Stimulated activated CD8-positive, alpha-beta memory T cell treated with anti-CD3 and anti-CD28 coated beads, Interleukin-12 subunit alpha, Interleukin-12 subunit beta, amount 100 ng/mL, for 24 hours (primary cell): ENCODE data around the gene ENG.
"Not testable (repeated sequence)": the region's sequence is repeated elsewhere in the genome, so short reads cannot be mapped to it uniquely, and the experiment has no call there.

ENCODE experiments used
- DNase-seq: peaks from one replicate; pipeline ENCODE4 v3.0.0-alpha.2; 2020; ENCODE audit errors: extremely low read depth

The ENG gene

DNA sequence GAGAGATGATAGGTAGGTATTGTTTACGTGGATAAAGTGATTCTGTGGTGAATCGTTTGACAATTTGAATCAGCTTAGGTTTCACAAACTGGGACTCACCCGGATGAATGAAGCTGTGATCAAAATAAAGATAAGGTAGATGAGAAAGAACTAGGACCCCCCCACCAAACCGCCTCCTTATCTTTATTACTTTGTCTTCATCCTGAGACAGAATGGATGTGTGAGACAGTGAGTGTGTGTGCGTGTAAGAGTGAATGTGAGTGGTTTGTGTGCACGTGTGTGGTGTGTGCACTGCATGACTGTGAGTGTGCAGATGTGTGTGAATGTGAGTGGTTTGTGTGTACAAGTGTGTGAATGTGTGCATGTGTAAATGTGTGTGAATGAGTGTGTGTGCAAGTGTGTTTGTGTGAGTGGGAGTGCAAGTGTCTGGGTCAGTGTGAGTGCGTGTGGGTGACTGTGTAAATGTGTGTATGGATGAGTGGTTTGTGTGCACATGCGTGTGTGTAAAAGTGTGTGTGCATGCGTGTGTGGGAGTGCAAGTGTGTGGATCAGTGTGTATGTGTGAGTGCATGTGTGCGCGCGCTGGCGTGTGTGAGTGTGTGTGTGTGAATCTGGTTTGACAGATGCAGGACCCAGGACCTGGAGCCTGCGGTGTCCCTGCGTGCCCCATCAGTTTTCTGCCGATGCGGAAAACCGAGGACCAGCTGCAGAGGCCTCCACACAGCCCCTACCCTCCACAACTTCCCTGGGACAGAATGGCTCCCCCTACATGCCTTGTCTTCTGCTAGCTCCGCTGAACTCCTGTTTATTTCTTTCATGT lies 11.4 kb upstream of the ENG start:
- DNase-seq = no peak

DNA sequence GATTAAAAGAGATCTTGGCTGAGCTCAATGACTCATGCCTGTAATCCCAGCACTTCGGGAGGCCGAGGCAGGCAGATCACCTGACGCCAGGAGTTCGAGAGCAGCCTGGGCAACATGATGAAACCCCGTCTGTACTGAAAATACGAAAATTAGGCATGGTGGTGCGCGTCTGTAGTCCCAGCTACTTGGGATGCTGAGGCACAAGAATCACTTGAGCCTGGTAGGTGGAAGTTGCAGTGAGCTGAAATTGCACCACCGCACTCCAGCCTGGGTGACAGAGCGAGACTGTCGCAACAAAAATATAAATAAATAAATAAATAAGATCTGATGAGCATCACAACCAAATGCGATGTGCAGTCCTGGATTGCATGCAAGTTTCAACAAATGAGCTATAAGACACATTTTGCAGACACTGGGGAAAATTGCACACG lies 8.7 kb upstream of the ENG start:
- no peak for DNase-seq

DNA sequence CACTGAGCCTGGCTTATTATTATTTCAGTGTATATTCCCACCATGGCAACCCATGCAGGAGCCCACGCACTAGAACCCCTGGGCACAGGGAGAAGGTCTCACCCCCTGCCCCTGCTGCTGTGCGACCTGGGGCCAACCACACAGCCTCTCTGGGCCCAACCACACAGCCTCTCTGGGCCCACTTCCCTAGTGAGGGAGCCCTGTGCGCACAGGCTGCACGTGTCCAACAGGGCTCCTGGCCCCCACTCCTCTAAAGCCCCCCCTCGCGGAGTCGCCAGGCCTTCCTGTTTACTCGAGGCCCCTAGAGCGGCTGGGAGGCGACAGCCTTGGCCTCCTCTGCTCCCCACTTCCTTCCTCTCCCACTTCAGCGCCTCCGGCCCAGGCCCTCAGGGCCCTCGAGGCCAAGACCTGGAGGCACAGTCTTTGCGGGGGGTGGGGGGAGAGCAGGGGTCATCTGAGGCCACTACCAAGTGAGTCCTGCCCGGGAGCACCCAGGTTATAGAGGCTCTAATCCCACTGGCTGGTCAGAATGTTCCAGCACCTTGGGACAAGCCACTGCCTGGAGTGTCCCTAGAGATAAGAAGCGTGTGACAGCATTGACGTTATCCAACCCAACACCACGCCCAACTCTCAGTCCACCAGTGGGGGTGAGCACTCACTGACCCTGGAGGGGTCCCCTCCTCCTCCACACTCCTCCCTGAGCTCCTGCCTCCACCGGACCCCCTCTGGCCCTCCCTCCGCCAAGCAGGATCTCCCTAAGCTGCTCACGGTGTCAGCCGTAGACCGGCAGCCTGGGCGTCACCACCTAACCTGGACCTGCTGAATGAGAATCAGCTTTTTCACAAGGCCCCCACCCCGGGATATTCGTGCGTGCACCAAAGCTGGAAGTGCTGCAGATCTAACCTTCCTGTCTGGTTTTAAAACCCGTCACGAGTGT lies 7.9 kb upstream of the ENG start:
- DNase-seq = no peak

DNA sequence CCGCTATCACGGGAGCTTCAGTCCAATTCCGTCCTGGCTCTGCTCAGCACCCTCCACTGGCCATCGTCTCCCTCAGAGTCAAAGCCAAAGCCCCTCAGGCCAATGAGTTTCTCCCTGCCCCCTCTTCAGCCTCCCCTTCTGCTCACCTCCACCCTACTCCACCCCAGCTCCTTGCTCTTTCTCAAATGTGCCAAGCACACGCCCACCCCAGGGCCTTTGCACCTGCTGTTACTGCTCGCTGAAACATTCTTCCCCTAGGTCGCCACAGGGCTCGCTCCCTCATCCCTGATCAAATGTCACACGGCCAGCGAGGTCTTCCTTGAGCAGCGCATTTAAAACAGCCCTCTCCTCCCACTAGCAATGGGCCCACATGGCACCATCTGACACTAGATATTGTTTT lies 6.3 kb upstream of the ENG start:
- DNase-seq = no peak

DNA sequence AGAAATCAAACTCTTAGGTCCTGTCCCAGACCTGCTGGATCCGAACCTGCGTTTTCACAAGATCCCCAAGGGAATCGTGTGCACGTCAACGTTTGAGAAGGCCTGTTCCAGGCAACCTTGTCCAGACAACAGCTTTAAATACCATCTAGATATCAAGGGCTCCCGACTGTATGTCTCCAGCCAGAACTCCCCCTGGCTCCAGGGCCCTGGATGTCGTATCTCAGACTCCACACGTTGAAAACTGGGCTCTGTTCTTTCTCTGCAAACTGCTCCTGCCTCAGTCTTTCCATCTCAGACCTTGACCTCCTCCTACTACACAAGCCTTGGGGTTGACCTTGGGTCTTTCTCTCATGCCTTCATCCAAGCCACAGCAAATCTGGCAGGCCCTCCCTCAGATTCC lies 5.8 kb upstream of the ENG start:
- no peak for DNase-seq

DNA sequence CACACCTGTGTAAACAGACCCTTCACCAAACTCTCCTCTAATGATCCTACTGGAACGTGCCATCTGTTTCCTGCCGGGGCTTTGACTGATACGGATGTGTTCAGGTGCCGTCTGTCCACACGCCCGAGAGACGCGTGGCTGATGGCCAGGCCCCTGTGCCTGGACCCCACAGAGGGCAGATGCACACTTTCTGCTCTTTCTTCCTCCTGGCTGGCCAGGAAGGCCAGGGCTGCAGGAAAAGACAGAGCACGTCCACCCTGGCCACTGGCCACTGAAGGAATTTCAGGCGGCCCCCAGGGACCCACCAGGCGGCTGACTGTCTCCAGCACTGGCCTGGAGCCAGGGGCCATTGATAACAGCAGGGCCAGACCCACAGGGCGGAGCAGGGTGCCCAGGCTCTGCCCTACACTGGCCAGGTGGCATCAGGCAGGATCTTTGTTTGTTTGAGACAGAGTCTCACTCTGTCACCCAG lies 3.6 kb upstream of the ENG start:
- DNase-seq = no peak

DNA sequence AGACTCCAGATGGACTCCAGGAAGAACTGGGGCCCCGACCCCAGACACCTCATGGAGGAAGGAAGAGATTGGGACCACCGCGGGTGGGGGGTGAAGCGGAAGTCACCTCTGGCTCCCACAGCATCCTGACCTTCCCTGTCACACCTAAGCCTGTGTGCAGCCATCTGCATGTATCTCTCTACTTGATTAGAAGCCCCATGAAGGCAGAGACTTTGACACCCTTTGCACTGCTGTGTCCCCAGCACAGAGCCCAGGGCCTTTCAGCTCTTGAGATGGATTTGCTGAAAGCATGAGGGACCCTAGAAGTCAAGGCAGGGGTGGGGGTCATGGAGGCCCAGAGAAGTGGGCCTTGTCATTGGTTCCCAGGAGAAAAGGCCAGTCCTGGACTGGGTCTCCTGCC lies 2.8 kb upstream of the ENG start:
- DNase-seq = no peak

DNA sequence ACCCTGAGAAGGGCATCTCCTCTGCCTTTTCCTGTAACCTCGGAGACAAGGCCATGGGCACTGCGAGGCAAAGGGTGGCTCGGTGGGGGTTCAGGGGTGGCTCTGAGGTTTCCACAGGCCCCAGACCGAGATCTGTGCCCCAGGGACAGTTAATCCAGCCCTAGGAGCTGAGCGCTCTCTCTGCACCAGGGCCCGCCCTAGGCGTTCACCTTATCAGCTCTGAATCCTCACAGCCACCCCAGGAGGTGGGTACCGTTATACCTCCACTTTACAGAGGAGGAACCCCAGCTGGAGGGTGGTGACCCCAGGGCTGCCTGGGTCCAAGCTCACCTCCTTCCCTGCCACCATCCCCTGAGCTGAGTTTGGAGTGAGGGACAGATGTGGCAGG lies 2.3 kb upstream of the ENG start:
- no peak for DNase-seq

DNA sequence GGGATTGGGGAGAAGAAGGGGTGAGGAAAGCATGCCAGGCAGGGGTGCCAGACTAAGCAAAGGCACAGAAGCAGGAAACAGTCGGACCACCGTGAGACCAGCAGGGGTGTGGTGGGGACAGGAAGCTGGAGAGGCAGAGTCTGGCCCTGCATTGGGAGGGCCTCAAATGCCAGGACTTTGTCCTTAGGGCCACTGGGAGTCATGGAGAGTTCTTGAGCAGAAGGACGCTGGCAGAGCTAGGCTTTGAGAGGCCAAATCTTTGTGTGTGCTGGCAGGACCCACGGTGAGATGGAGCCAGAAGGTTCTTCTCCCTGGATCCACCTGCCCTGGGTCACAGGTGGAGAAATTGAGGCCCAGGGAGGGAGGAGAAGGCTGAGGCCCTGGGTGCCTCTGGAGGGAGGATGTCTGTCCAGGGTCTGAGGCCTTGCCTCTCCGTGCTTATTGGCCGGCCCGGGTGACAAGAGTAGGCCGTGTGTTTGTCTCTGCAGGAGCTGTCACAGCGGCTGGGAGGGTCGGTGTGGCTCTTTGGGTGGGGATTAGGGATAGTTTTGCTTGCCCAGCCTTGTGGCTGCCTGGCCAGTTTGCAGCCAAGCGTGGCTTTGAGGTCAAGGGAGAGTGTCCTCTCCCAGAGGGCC lies 1.8 kb upstream of the ENG start:
- no peak for DNase-seq

DNA sequence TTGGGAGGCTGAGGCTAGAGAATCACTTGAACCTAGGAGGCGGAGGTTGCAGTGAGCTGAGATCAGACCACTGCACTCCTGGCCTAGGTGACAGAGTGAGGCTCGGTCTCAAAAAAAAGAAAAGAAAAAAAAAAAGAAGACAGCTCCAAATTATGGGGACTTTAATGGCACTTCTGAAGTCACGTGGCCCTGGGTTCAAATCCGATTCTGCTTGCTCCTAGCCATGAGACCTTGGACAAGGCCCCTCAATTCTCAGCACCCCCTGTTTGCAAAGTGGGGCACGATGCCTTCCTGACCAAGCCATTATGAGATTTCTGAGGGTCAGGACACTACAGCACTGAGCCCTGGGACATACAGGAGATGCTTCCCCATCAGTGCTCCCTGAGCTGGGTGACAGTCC lies 1.1 kb upstream of the ENG start:
- DNase-seq = no peak

DNA sequence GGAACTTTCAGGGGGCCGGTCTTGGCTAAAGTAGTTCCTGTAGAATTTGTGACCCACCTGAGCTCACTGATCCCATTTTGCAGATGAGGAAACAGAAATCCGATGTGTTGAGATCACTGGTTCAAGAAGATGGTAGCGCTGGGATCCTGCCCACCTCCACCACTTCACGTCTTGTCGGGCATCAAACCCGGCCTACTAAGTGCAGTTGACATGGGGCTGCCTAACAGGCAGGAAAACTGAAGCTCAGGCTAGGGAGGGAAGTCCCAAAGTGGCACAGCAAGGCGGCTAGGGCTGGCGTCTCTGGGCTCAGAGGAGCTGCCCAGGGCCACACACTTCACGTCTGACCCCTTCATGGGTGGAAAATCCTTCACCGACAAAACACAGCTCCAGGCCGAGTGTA lies 502 bp upstream of the ENG start:
- no peak for DNase-seq

DNA sequence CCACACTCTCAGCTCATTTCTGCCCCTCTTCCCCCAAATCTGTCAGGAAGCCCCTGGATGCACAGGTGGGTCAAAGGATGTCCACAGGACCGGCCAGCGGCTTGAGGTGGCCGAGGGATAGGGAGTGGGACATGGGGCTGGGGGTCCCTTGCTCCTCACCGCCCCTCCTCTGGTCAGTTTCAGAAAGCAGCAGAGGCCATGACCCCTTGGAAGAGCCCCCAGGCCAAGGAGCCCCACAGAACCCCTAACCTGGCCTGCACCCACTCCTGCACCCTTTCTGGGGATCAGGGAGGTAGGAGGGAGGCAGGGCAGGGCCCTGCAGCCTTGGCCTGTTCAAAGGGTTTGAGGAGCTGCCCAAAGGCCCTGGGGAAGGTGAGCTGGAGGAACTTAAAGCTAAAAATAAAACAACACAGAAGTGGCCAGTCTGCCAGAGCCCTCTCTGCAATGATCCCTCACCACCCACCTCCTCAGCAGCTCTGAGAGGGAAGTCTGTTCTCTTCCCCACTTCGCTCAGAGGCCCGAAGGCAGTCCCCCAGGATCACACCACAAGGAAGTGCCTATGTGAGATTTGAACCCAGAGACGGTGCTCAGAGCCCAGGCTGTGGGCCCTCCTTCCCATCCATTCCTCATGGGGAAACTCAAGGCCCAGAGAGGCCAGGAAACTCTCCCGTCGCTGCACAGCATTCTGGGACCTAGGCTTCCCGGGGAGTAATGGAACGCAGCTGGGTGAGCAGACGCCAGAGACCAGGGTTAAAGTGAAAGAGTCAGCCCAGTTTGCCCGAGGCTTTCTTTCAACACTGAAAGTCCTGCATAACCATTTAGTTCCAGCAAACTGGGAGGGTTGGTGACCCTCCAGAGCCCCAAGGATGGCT lies 910 bp downstream of the ENG start:
- DNase-seq = no peak

DNA sequence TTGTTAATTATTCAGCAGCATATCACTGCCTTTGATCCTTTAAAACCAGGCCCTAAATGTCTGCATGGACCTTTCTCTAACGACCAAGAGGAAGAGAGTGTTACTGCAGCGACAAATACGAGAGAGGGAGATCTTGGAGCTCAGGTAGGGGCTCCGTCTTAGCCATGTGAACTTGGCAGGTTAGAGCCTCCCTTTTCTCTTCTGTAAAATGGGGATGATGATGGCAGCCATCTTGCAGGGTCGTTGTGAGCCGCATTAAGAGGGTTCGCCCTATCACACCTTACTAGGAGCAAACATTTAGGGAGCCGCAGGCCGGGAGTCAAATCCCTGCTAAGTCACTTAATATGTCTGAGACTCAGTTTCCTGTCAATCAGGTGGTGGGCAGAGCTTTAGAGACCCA lies 1.6 kb downstream of the ENG start:
- no peak for DNase-seq

DNA sequence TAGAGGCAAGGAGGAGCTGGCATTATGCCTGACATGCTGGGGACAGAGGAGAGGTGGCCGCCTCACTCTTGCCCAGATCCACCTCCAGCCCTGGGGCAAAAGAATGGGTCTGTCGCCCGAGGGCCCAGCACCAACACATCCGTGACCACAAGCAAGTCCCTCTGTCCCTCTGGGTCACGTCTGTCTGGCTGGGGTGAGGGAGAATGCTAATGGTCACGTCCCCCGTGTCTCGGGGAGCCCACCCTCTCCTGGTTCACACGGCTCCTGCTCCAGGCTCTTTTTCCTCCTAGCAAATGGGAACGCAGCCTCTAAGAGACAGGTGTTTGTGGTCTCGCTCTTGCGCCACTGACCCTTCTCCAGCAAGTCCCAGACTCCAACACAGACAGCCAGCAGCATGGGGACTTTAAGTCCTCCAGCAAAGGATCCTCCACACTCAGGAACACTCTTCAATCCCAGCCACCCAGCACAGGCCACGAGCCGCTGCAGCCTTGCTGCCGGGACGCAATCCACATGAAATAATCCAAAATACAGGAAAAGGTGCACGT lies 4.1 kb downstream of the ENG start:
- DNase-seq = no peak

DNA sequence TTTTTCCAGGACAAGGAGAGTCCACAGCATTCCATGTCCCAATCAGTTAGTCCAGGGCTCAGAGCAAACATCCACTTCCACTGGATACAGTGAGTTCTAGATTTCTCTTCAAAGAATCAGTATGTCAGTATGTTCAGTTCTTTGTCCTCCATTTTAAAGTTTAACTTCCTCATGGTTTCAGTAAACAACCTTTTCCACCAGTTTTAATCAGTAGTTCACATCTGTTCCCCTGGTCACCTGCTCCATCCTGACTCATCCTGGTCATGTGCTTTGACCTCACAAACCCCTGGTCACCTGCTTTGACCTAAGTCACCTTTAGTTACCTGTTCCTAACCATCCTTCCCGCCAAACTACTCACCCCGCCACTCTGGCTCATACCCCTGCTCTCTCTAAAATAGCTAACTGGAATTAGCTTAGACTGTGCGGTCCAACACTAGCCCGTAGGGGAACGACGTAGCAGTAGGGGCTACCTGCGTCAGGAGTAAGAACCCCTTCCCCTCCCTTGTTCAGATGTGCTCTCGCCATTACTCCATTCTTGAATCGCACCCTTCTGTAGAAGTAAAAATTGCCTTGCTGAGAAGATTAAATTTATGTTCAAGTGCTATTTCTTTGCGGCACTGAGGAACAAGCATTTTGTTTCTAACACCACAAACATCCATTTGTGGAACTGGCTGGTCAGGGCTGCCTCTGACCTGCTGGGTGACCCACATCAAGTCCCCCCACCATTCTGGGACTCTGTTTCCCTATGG lies 5.5 kb downstream of the ENG start:
- DNase-seq = no peak

DNA sequence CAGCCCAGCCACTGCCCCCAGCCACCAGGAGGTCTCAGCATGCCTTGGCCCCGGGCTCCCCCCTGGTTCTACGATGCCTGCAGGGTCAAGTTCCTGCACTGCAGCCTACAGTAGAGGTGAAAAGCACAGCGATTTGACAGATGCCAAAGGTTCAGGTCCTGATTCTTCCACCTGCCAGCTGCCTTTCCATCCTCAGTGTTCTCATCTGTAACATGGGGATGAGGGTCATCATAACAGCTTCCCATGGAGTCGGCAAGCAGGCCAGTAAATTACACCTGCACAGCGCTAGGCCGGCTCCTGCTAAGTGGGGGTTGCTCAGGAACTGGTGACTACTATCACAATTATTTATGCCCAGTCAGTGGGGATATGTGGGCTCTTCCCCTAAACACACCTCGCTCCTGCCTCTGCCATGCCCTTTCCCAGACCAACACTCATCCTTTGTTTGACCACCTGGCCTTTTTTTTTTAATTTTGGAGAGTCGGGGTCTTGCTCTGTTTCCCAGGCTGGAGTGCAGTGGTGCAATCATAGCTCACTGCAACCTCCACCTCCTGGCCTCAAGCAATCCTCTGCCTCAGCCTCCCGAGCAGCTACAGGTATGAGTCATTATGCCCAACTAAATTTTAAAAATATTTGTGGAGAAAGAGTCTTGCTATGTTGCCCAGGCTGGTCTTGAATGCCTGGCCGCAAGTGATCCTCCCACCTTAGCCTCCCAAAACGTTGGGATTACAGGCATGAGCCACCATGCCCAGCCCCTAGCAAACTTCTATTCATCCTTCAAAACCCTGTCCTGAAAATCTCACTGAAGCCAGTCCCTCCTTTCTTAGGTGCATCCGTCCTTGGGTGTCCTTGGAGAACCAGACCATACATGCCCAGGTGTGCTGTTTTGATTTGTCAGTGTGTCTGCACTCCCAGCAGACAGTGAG lies 6.4 kb downstream of the ENG start:
- DNase-seq = no peak

DNA sequence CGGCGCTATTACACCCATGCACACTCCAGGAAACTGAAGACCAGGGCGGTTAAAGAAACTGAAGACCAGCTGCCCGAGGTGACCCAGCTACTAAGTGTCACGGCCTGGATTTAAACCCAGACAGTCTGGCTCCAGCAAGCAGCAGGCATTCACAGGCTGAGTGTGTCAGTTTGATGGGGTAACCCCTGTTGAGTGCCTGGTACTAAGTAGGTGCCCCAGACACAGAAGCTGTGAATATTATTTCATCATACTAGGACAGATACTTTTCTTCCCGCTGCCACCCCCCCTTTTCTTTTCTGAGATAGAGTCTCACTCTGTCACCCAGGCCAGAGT lies 7.3 kb downstream of the ENG start:
- no peak for DNase-seq

DNA sequence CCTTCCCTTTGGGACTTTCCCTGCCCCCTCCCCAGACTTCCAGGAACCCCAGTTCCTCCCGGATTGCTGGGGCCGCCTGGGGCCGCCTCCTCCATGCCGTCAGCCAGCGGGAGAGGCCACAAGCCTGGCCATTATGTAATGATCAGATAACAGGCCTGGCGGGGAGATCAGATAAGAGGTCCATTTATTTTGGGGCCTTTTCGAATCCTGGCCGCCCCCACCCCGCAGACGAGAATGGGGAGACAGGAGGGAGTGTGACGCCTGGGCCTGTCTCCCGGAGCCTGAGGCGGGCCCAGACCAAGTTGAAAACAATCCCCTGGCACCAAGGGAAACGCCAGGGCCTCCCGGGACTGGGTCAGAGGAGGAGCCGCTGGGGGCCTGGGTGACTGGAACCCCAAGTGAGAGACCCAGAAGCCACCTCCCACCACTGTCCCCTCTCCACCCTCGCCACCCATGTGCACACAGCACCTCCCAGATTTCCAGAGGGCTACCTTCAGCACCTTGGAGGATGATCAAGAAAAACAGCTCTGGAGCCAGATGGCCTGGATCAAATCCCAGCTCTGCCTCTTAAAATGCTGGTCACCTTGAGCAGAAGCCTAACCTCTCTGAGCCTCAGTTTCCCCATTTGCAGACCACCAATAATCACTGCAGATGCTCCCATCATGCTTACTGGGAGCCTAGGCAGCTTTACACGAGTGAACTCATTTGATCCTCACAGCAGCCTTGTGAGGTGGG lies 7.8 kb downstream of the ENG start:
- no peak for DNase-seq

DNA sequence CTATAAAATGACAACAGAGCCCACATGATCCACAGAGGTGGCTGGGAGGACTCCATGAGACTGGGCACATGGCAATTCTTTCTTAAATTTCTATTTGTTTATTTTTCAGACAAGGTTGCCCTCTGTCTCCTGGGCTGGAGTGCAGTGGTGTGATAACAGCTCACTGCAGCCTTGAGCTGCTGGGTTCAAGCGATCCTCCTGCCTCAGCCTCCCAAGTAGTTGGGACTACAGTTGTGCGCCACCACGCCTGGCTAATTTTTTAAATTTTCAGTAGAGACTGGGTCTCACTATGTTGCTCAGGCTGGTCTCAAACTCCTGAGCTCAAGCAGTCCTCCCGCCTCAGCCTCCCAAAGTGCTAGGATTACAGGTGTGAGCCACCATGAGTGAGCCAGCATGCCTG lies 8.8 kb downstream of the ENG start:
- DNase-seq = not testable (repeated sequence)
